Measurements from ENCODE around the gene CYP4A11. TPM values are rescaled to one million over a fixed set of nuclear protein-coding genes. Genes with fewer than 3 reads are reported as not detected.
"Not testable (repeated sequence)": the region's sequence is repeated elsewhere in the genome, so short reads cannot be mapped to it uniquely, and the experiment has no call there.

Gene CYP4A11
- total and polyA plus RNA-seq, 11 donors = 0.06 to 0.18 TPM; not detected in 9

DNA sequence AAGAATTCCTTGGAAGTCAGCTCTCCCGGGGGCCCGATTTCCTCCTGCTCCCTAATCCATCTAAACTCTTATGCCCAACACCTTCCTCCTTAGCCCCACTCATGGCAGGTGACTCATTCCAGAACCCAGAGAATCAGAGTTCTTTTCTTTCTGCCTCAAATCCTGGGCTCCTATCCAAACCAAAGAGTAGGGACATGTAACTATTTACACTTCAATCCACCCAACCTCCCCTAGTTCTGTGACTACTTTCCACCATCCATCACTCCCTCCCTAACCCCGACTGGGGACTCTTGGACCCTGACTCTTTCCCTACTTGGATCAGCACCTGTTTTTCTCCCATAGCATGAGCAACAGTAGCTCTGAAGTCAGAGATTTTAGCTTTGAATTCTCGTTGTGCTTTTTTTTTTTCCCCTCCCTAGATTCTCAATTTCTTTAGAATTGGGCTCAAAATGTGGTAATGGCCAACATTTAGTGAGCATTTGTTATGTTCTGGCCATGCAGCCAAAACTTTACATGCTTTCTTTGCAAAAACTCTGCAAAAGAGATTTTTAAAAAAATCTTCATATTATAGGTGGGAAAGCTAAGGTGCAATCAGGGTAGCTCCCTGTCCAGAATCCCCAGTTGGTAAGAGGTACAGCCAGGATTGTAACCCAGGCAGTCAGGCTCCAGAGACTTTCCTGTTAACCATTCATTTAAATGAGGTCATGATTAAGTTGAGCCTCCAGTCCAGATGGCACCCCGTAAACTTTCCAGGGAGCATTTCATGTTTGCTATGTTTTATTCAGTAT, 7.5 kb upstream of the CYP4A11 start:
- no peaks in the 10 kb centered on the region for H3K4me1 ChIP-seq
- TF ChIP-seq POLR2A (IDR thresholded peaks at IDR 0.05) = no peak
- TF ChIP-seq, protein P1, sequence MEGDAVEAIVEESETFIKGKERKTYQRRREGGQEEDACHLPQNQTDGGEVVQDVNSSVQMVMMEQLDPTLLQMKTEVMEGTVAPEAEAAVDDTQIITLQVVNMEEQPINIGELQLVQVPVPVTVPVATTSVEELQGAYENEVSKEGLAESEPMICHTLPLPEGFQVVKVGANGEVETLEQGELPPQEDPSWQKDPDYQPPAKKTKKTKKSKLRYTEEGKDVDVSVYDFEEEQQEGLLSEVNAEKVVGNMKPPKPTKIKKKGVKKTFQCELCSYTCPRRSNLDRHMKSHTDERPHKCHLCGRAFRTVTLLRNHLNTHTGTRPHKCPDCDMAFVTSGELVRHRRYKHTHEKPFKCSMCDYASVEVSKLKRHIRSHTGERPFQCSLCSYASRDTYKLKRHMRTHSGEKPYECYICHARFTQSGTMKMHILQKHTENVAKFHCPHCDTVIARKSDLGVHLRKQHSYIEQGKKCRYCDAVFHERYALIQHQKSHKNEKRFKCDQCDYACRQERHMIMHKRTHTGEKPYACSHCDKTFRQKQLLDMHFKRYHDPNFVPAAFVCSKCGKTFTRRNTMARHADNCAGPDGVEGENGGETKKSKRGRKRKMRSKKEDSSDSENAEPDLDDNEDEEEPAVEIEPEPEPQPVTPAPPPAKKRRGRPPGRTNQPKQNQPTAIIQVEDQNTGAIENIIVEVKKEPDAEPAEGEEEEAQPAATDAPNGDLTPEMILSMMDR (IDR thresholded peaks at IDR 0.05) = no peak
- no peaks in the 10 kb centered on the region for H3K27me3 ChIP-seq
- intact Hi-C loops (cut with DNase I) = no loop called here
- no peak overlapping the region for H3K27ac ChIP-seq
- no peak for DNase-seq
- ATAC-seq = no peak
- peaks cover 0 to 23% (median 0%) of the 10 kb centered on the region in 12 donors for H3K9me3 ChIP-seq
- WGBS, 4 donors = 62 to 79% (median 63%) methylated on average over 4 to 5 of the region's 5 CpGs
- H3K36me3 ChIP-seq = no peaks in the 10 kb centered on the region
- no peak overlapping the region for H3K4me3 ChIP-seq

DNA sequence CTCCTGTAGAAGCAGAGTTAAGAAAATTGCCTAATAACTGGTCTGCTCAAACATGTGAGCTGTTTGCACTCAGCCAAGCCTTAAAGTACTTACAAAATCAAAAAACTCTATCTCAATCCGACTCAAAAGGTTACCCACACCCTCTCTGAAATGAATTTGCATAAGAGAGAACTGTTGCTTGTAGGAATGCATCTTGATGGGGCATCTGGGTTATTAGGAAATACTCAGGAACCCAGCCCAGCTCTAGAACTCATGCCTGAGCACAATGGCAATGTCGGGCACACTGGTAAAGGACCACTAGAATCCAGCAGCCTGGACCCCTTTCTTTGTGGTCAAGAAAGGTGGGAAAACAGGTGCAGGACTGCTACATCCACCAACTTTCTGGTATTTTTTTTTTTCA, 6.4 kb upstream of the CYP4A11 start:
- DNase-seq; H3K4me1 ChIP-seq; intact Hi-C loops (cut with DNase I); ATAC-seq; H3K27me3 ChIP-seq; H3K27ac ChIP-seq; H3K4me3 ChIP-seq; H3K36me3 ChIP-seq: not testable (repeated sequence)
- 36 to 45% (median 40%) methylated on average over 2 of the region's 2 CpGs for WGBS, 4 donors
- H3K9me3 ChIP-seq = peaks cover 0 to 20% (median 0%) of the 10 kb centered on the region in 12 donors

DNA sequence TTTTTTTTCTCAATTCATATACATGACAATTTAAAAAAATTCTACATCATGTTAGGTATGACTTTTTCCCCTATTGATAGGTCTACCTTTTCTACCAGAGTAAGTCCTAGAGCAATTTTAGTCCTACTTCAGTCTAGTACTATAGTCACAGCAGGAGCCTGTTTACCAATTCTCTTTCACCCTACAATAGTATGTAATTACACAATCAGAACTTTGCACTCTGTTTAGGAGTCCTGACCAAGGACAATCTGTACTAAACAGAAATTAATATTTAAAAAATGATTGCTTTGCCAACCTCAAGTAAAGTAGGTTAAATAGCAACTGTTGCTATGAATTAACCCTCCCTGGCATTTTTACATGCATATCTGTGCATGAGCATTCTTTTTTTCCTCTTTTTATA, 810 bp upstream of the CYP4A11 start:
- Histone ChIP-seq H3K27ac (no peak overlapping the region), H3K4me3 (no peak overlapping the region), H3K9me3 (peaks cover 0 to 5% (median 0%) of the 10 kb centered on the region in 12 donors), H3K27me3 (no peaks in the 10 kb centered on the region), H3K4me1 (no peaks in the 10 kb centered on the region), H3K36me3 (no peaks in the 10 kb centered on the region)
- ATAC-seq (no peak), DNase-seq (no peak)
- intact Hi-C loops (cut with DNase I) = no loop called here
- TF ChIP-seq, protein P1 (IDR thresholded peaks at IDR 0.05) = no peak
- TF ChIP-seq POLR2A (IDR thresholded peaks at IDR 0.05) = no peak

DNA sequence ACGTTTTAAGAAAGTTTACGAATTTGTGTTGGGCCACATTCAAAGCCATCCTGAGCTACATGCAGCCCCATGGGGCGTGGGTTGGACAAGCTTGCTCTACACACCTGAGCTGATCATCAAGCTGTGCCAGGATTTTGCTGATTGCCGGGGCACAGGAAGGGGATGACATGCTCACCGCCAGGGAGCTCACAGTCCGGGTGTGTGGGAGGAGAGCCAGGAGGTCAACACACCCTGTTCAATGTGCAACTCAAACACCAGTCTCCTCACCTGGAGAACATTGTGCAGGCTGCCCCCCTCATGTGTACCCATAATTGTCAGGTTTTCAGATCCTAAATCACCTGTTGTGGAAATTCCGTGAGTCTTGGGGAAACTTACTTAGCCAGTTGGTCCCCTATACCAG, 969 bp downstream of the CYP4A11 start:
- no peak for DNase-seq
- TF ChIP-seq POLR2A (IDR thresholded peaks at IDR 0.05) = no peak
- TF ChIP-seq, protein P1 (IDR thresholded peaks at IDR 0.05) = no peak

More for the DNA sequence above, 969 bp downstream of the CYP4A11 start:
- no peak for ATAC-seq
- Histone ChIP-seq H3K27ac (no peak overlapping the region), H3K4me3 (no peak overlapping the region), H3K36me3 (no peaks in the 10 kb centered on the region), H3K4me1 (no peaks in the 10 kb centered on the region), H3K27me3 (no peaks in the 10 kb centered on the region), H3K9me3 (peaks cover 0 to 5% (median 0%) of the 10 kb centered on the region in 12 donors)
- WGBS, 4 donors = 71 to 75% (median 73%) methylated on average over 7 of the region's 7 CpGs
- intact Hi-C loops (cut with DNase I) = loop anchor here in 1 of 10 donors (2.0 kb wide), 1 partner anchor 198 kb away; no protein-coding TSS in a partner anchor
